ENCODE measurements around the gene RANBP10. TPM values are rescaled to one million over a fixed set of nuclear protein-coding genes. Genes with fewer than 3 reads are reported as not detected.

The RANBP10 gene
- total RNA-seq, 1 experiment from 2014 or later = 5.4 TPM

DNA sequence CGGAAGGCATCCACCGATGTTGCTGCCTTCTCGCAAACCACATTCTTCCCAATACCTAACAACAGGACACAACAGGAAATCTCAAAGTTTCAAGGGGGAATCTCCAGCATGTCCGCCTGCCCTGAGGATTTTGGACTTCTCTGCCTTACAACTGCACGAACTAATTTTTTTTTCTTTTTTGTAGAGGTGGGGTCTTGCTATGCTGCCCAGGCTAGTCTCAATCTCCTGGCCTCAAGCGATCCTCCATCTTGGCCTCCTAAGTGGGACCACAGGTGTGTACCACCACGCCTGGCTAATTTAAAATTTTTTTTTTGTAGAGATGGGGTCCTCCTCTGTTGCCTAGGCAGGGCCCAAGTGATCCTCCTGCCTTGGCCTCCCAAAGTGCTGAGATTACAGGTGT is 130.4 kb downstream of the RANBP10 start:
- no peak for DNase-seq (ENCODE audit: low read depth)

GRCh38 chr16:67675579-67675935 is 130.8 kb downstream of the RANBP10 start:
- no peak for DNase-seq (ENCODE audit: low read depth)

DNA sequence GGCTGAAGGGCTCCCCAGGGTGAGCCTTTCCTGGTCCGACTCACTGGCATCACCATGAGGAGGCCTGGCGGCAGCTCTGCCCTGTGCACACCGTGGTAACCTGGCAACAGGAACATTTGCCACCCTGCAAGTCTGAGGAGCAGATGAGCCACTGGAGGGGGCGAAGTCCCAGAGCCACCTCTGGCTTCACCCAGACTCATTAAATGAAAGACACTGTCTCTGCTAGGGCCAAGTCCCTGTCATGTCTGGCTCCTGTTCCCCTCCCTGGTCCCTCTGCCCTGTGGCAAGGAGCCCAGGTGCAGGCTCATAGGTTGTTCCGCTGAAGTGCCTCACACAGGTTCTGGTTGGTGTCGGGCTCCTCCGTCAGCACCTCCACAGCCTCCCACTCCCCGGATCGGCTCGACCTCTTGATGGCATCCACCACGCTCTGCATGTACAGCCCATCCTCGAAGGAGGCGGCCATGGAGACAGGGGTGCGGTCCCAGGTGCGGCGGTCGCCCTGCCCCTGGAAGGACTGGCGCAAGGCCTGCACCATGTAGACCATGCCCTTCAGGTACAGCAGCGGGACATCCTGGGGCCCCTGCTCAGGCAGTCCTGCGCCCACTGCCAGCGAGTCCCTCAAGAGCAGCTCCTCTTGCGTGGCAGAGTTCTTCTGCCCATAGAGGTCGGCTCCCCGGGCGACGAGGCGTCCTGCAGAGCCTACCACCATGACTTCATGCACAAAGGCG is 131.3 kb downstream of the RANBP10 start:
- no peak for DNase-seq (ENCODE audit: low read depth)

- no peak for DNase-seq (ENCODE audit: low read depth)
Observed at GRCh38 chr16:67673712-67674580, 132.4 kb downstream of the RANBP10 start.

Other genes with a start within 250 kb of the RANBP10 start
- gene CTCF, start 244.0 kb downstream of the RANBP10 start, total RNA-seq (2014; rRNA removed; shearing (Covaris generic)) = 24.8 and 38.8 TPM in 2 replicates
- gene CARMIL2, start 161.4 kb downstream of the RANBP10 start, total RNA-seq (2014; rRNA removed; shearing (Covaris generic)) = 0.44 and 0.64 TPM in 2 replicates
- 54.4 and 66.0 TPM in 2 replicates for gene ACD, start 146.3 kb downstream of the RANBP10 start, total RNA-seq (2014; rRNA removed; shearing (Covaris generic))
- 2.0 and 3.3 TPM in 2 replicates for gene PARD6A, start 145.6 kb downstream of the RANBP10 start, total RNA-seq (2014; rRNA removed; shearing (Covaris generic))
- 12.8 and 23.1 TPM in 2 replicates for gene ENKD1, start 139.8 kb downstream of the RANBP10 start, total RNA-seq (2014; rRNA removed; shearing (Covaris generic))
- gene C16orf86, start 139.7 kb downstream of the RANBP10 start, total RNA-seq (2014; rRNA removed; shearing (Covaris generic)) = 0.27 and 0.81 TPM in 2 replicates
- gene GFOD2, start 87.2 kb downstream of the RANBP10 start, total RNA-seq (2014; rRNA removed; shearing (Covaris generic)) = 11.7 and 18.6 TPM in 2 replicates
- gene TSNAXIP1, start 329 bp upstream of the RANBP10 start, total RNA-seq (2014; rRNA removed; shearing (Covaris generic)) = 0.12 and 0.39 TPM in 2 replicates
- 41.0 and 45.2 TPM in 2 replicates for gene THAP11, start 35.8 kb upstream of the RANBP10 start, total RNA-seq (2014; rRNA removed; shearing (Covaris generic))
- gene NUTF2, start 40.4 kb upstream of the RANBP10 start, total RNA-seq (2014; rRNA removed; shearing (Covaris generic)) = 296 and 347 TPM in 2 replicates
- 18.0 and 25.0 TPM in 2 replicates for gene CENPT, start 41.1 kb upstream of the RANBP10 start, total RNA-seq (2014; rRNA removed; shearing (Covaris generic))
- gene EDC4, start 66.5 kb upstream of the RANBP10 start, total RNA-seq (2014; rRNA removed; shearing (Covaris generic)) = 38.9 and 66.1 TPM in 2 replicates
- 0.42 TPM in 1 of 2 replicates, not detected in the other for gene NRN1L, start 78.3 kb upstream of the RANBP10 start, total RNA-seq (2014; rRNA removed; shearing (Covaris generic))
- 6.1 and 8.2 TPM in 2 replicates for gene PSKH1, start 86.7 kb upstream of the RANBP10 start, total RNA-seq (2014; rRNA removed; shearing (Covaris generic))
- gene CTRL, start 125.3 kb upstream of the RANBP10 start, total RNA-seq (2014; rRNA removed; shearing (Covaris generic)) = not detected in 2 replicates
- 53.8 and 63.5 TPM in 2 replicates for gene PSMB10, start 130.3 kb upstream of the RANBP10 start, total RNA-seq (2014; rRNA removed; shearing (Covaris generic))
- gene LCAT, start 137.6 kb upstream of the RANBP10 start, total RNA-seq (2014; rRNA removed; shearing (Covaris generic)) = 4.6 and 5.2 TPM in 2 replicates
- gene SLC12A4, start 162.1 kb upstream of the RANBP10 start, total RNA-seq (2014; rRNA removed; shearing (Covaris generic)) = 26.1 and 30.7 TPM in 2 replicates
- not detected in 2 replicates for gene DPEP3, start 173.9 kb upstream of the RANBP10 start, total RNA-seq (2014; rRNA removed; shearing (Covaris generic))
- gene DPEP2, start 192.9 kb upstream of the RANBP10 start, total RNA-seq (2014; rRNA removed; shearing (Covaris generic)) = not detected in 2 replicates
- not detected in 2 replicates for gene DPEP2NB, start 209.4 kb upstream of the RANBP10 start, total RNA-seq (2014; rRNA removed; shearing (Covaris generic))
- gene DDX28, start 216.7 kb upstream of the RANBP10 start, total RNA-seq (2014; rRNA removed; shearing (Covaris generic)) = 11.7 and 13.8 TPM in 2 replicates
- gene DUS2, start 216.7 kb upstream of the RANBP10 start, total RNA-seq (2014; rRNA removed; shearing (Covaris generic)) = 10.7 and 20.6 TPM in 2 replicates